ENCODE measurements around the gene SVOPL. TPM values are rescaled to one million over a fixed set of nuclear protein-coding genes. Genes with fewer than 3 reads are reported as not detected.

SVOPL gene
- polyA plus RNA-seq, 4 donors, result 2.5 to 3.9 (median 2.9) TPM

DNA sequence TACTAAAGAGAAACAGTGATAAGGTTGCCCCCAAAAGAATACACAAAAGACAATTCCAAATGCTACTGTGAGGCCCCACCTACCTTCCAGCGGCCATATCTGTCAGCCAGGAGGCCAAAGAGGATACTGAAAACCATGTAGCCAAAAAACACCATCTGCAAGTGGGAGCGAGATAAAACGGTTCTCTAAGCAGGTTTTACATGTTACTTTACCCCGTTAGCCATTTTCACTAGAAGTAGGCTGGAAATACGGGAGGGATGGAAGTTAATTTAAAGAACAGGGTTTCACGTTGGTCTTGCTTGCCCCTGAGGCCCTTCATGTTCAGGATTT is 38.2 kb downstream of the SVOPL start:
- DNase-seq (ENCODE audit: low read depth in 4 of 4, low spot score in 2 of 4), result no peak

DNA sequence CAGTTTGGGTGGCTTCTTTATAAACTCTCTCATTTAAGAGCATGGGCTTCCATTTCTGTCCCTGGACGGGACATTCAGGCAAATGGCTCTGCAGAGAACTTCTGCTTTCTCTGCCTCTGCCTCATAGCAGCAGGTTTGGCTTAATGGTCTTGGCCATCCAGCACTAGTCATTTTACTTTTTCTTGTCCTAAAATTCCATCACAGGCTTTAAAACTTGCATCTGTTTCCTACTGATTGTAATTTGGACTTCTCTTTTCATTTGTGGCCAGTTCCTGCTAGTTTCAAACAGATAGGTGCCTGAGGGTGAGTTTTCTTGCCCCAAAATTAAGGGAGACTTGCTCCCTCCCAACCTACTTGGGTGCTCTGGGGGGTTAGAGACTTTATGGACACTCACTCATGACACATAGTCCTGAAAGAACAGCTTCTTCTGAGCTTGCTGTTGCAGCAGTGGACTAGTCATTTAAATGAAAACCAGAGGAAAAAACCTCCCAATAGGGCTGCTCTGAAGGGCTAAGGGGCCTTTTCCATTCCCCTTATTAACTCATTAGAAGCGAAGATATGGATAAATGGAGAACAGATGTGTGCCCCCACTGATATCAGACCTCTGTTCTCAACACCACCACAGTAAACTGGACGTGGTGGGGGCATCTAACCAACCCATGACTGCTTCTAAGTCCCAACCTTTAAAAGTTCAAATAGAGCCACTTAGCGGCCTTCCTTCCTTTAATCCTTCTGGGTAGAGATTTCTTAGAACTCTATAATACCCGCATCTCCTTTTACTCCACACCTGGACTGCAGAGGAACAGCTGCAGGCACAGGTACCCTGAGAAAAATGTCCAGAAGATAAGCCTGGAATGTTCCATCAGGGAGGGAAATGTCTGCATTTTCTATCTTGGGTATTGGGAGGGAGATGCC is 38.8 kb downstream of the SVOPL start:
- no peak for DNase-seq (ENCODE audit: low read depth in 4 of 4, low spot score in 2 of 4)

- DNase-seq (ENCODE audit: low read depth in 4 of 4, low spot score in 2 of 4), result no peak
Observed at GRCh38 chr7:138661069-138661635, 40.0 kb downstream of the SVOPL start.

DNA sequence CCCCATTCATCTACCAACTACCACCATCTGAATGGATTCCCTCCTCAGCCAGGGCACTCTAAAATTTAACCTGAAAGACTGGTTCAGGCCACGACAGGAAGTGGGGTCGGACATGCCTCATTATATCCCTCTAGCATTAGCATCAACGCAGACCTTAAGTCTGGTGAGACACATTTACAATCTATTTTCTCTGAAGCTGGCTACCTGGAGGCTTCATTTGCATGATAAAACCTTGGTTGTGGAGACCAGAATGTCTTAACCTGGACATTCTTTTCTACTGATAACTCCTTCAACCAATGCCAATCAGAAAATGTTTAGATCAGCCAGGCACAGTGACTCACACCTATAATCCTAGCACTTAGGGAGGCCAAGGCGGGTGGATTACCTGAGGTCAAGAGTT is 42.3 kb downstream of the SVOPL start:
- DNase-seq (ENCODE audit: low read depth in 4 of 4, low spot score in 2 of 4), result no peak

DNA sequence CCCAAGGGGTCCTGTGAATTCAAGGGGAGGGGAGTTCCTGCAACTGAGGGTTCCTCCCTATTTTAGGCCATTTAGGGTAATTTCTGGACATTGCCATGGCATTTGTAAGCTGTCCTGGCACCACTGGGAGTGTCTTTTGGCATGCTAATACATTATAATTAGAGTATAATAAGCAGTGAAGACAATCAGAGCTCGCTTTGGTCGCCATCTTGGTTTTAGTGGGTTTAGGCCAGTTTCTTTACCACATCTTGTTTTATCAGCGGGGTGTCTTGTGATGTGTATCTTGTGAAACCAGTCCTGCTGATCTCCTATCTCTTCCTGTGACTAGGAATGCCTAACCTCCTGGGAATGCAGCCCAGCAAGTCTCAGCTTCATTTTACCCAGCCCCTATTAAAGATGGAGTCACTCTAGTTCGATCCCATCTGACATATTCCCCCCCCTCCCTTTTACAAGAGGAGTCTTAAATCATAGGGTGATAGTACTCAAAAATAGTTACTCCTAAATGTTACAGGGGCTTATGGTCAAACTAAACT is 43.2 kb downstream of the SVOPL start:
- DNase-seq (ENCODE audit: low read depth in 4 of 4, low spot score in 2 of 4), result no peak

- no peak for DNase-seq (ENCODE audit: low read depth in 4 of 4, low spot score in 2 of 4)
Observed at GRCh38 chr7:138656952-138657351, 44.2 kb downstream of the SVOPL start.

GRCh38 chr7:138654616-138655015 is 46.5 kb downstream of the SVOPL start:
- DNase-seq (ENCODE audit: low read depth in 4 of 4, low spot score in 2 of 4), result no peak

DNA sequence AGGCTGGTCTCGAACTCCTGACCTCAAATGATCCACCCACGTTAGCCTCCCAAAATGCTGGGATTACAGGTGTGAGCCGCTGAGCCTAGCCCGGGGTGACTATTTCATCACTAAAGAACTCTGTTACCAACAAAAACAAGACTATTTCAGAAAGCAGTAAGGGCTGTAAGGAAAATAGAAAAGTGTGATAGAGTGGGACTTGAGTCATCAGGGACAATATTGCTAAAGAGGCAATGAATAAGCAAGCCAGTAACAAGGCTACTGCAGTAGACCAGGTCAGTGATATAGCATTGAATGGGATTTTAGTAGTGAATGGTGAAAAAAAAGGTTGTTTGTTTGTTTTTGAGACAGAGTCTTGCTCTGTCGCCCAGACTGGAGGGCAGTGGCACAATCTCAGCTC is 51.7 kb downstream of the SVOPL start:
- DNase-seq (ENCODE audit: low read depth in 4 of 4, low spot score in 2 of 4), result no peak

DNA sequence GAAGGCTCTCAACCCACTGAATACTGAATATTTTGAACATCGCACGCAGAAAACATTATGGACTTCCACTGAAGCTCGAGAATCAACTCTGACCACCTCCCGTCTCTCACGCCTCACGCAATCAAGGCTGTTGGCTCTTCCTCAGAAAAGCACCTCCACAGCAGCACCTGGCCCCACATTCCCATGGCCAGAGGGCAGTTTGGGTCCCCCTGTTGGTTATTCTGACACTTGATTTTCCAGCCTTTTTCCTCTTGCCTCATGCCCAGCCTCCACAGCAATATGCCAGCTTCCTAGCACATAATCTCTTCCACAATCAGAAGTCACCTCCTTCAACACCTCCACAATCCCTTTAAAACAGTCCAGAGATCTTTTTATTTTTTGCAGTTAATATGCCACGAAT is 55.9 kb downstream of the SVOPL start:
- no peak for DNase-seq (ENCODE audit: low read depth in 4 of 4, low spot score in 2 of 4)

DNA sequence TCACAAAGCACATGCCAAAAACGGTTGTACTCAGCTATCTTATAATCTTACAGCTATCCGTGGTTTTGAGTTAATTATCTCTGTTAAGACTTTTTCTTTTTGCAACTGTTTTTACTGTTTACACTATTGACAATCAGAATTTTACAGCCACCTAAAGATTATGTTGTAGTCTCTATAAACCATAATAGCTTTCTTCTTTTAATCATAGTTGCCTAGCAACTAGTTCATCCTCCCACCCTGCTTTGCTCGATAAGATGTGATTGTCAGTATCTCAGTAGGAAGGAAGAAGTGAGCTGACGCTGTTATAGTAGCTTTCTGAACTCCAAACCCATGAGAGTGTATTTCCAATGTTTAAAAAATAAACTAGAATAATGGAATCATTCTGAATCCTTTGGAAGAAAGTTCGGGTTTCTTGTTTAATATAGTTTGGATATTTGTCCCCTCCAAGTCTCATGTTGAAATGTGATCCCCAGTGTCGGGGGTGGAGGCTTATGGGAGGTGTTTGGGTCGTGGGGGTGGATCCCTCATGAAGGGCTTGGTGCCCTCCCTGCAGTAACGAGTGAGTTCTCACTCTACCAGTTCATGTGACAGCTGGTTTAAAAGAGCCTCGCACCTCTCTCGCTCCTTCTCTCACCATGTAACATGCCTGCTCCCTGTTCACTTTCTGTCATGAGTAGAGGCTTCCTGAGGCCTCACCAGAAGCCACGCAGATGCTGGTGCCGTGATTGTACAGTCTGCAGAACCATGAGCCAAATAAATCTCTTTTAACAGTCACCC is 68.1 kb downstream of the SVOPL start:
- no peak for DNase-seq (ENCODE audit: low read depth in 4 of 4, low spot score in 2 of 4)

DNA sequence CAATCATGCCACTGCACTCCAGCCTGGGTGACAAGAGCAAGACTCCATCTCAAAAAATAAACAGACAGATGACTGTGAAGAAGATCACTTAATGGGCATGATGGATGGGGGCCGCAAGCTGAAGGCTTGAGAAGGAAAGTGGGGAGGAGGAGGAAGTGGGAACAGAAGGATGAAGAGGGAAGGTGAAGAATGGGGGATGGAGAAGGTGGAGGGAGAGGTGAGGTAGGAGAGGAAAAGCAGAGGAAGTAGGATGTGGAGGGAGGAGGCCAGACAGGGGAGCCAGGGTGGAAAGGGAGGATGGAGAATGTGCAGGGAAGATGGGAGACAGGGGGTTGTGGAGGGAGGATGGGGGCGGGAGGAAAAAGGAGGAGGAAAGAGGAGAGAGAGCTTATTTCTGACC is 68.8 kb downstream of the SVOPL start:
- DNase-seq (ENCODE audit: low read depth in 4 of 4, low spot score in 2 of 4), result no peak

DNA sequence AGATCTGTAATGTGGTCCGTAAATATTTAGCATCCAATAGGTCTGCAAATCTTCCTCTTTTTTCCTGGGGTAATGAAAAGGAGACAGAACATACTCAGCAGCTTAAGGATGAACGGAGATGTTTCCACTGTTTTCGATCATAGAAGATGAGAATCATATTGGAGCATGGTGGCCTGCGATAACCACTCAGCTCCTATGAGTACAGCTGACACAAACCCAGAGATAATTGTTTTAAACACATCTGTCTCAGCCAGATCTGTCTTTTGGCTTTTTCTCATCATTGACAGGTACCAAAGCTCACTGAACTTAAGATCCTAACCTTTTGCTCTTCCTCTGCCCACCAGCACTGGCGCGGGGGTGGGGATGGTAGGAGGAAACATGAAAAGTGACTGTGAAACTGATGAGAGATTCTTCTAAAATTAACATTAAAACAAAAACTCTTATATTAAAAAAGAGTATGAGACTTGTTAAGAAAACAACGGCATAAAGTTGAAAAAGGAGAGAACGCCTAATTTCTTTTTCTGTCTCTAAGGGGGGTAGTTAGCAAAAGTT is 71.0 kb downstream of the SVOPL start:
- no peak for DNase-seq (ENCODE audit: low read depth in 4 of 4, low spot score in 2 of 4)

- no peak for DNase-seq (ENCODE audit: low read depth in 4 of 4, low spot score in 2 of 4)
Observed at GRCh38 chr7:138627361-138627760, 73.8 kb downstream of the SVOPL start.

DNA sequence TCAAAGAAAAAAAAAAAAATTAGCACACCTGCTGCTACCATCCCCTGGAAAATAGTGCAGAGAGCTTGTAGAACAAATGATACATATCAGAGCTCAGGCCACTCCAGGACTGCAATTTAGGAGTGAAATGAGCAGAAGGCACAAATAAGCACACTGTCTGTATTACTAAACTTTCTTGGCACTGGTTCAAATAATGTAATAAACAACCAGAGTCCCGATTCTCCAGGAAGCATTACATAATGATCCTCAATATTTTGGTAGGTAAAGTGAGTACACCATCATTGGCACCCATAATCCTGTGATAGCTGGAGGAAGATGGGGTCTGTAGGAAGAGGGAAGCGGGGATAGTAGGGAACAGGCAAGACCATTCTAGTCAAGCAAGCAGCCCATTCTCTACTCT is 74.3 kb downstream of the SVOPL start:
- DNase-seq (ENCODE audit: low read depth in 4 of 4, low spot score in 2 of 4), result no peak

- DNase-seq (ENCODE audit: low read depth in 4 of 4, low spot score in 2 of 4), result no peak
Observed at GRCh38 chr7:138625849-138626230, 75.3 kb downstream of the SVOPL start.

GRCh38 chr7:138625084-138625848 is 75.9 kb downstream of the SVOPL start:
- DNase-seq (ENCODE audit: low read depth in 4 of 4, low spot score in 2 of 4), result no peak

GRCh38 chr7:138622841-138623240 is 78.3 kb downstream of the SVOPL start:
- DNase-seq (ENCODE audit: low read depth in 4 of 4, low spot score in 2 of 4), result no peak

DNA sequence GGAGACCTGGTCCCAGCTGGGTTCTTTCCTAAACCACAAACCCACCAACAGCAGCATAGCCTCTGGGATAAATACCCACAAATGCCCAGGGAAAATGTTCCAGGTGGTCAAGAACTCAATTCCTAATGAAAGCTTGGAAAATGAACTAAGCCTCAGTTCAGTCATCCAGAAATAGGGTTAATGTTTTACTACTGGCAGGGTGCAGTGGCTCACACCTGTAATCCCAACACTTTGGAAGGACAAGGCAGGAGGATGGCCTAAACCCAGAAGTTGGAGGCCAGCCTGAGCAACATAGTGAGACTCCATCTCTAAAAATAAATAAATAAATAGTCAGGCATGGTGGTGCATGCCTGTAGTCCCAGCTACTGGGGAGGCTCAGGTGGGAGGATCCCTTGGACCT is 82.2 kb downstream of the SVOPL start:
- no peak for DNase-seq (ENCODE audit: low read depth in 4 of 4, low spot score in 2 of 4)

GRCh38 chr7:138618506-138618905 is 82.7 kb downstream of the SVOPL start:
- no peak for DNase-seq (ENCODE audit: low read depth in 4 of 4, low spot score in 2 of 4)

DNA sequence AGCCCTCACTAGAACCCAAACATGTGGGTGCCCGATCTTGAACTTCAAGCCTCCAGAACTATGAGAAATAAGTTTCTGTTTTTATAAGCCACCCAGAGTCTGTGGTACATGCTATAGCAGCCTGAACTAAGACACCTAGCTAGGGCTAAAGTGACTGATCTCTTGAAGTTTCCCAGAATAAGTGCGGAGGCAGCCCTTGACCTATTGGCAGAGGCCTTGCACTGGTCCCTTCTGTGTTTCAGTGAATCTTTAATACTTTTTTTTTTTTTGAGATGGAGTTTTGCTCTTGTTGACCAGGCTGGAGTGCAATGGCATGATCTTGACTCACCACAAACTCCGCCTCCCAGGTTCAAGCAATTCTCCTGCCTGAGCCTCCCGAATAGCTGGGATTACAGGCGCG is 85.1 kb downstream of the SVOPL start:
- no peak for DNase-seq (ENCODE audit: low read depth in 4 of 4, low spot score in 2 of 4)
